HFF-Myc (cell line): ENCODE results near the gene DNAH14.

ENCODE experiments used
- DNase-seq: peaks from one replicate; pipeline ENCODE4 v3.0.0-alpha.2; 2011; ENCODE audit warnings: low read depth; ENCODE audit errors: extremely low read depth
- H3K4me3 ChIP-seq: replicated peaks from 2 replicates; pipeline ENCODE4 v1.5.1; 2011; ENCODE audit warnings: low read depth, mild to moderate bottlenecking, control low read depth, low read length
- CTCF ChIP-seq: IDR thresholded peaks from 2 replicates; pipeline ENCODE4 v1.5.1; 2012; ENCODE audit warnings: mild to moderate bottlenecking, low read depth, low read length, control low read depth; ENCODE audit errors: missing control alignments

Gene DNAH14

DNA sequence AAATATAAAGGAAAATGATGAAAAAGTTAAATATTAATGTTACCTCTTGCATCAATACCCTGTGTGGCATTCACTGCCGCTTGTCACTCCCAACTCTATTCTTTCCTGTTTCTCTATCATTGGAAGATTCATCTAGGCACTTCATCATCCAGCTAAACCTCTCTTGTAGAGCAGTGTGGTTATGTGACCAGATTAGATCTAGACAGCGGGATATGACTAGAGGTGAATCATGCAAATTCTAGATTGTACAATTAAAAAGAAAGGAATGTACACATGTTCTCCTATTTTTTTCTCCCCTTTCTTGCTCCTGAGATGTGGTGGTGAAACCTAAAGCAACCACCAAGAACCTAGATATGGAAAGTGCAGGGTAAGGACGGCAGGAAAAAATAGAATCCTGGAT, 324.3 kb downstream of the DNAH14 start:
- no peak for DNase-seq
- no peak for TF ChIP-seq CTCF
- H3K4me3 ChIP-seq, result no peak overlapping the region

DNA sequence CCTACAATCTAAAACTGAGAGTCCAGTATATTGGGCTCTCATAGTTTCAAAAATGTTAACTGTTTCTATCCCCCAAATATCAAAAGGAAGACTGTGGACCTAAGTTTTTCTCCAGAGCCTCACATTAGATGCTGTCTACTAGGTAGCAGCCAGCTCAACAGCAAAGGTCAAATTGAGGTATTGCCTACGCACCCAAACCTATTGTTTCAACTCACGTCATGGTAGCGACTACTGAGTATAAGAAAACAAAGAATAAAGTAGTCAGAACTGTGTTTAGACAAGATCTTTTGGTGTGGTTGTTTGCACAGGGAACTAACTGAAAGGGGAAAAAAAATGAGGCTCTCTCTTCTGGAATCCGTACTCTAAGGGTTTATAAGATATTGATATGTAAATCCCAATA, 325.2 kb downstream of the DNAH14 start:
- no peak for TF ChIP-seq CTCF
- H3K4me3 ChIP-seq, result no peak overlapping the region
- DNase-seq, result no peak

- H3K4me3 ChIP-seq, result no peak overlapping the region
- no peak for TF ChIP-seq CTCF
- no peak for DNase-seq
These were observed 327.6 kb downstream of the DNAH14 start for GRCh38 chr1:225257081-225257480.

- TF ChIP-seq CTCF, result no peak
- no peak for DNase-seq
- H3K4me3 ChIP-seq, result no peak overlapping the region
These were observed 329.3 kb downstream of the DNAH14 start for GRCh38 chr1:225258811-225259210.

GRCh38 chr1:225259542-225259941, 330.1 kb downstream of the DNAH14 start:
- no peak for TF ChIP-seq CTCF
- DNase-seq, result no peak

GRCh38 chr1:225260319-225260718, 330.8 kb downstream of the DNAH14 start:
- H3K4me3 ChIP-seq, result no peak overlapping the region
- no peak for TF ChIP-seq CTCF
- DNase-seq, result no peak

More at GRCh38 chr1:225259542-225259941, 330.1 kb downstream of the DNAH14 start:
- H3K4me3 ChIP-seq, result no peak overlapping the region

- TF ChIP-seq CTCF, result no peak
- DNase-seq, result no peak
- H3K4me3 ChIP-seq, result no peak overlapping the region
These were observed 348.0 kb downstream of the DNAH14 start for GRCh38 chr1:225277445-225277844.
